CD4-positive, alpha-beta T cell treated with Interleukin-15 for 4 hours (primary cell): Measurements from ENCODE around the gene CCDC134.
"Not testable (repeated sequence)": the region's sequence is repeated elsewhere in the genome, so short reads cannot be mapped to it uniquely, and the experiment has no call there.

Experiments
- DNase-seq: peaks from one replicate; pipeline ENCODE4 v3.0.0-alpha.2; 2020; ENCODE audit warnings: low spot score

The CCDC134 gene

GRCh38 chr22:41844036-41844435 lies 43.6 kb downstream of the CCDC134 start:
- no peak for DNase-seq

GRCh38 chr22:41844513-41844912 lies 44.0 kb downstream of the CCDC134 start:
- DNase-seq, result no peak

GRCh38 chr22:41845380-41846267 lies 45.1 kb downstream of the CCDC134 start:
- no peak for DNase-seq

- DNase-seq, result no peak
Measured at GRCh38 chr22:41846268-41846987, 45.9 kb downstream of the CCDC134 start.

GRCh38 chr22:41847300-41847699 lies 46.8 kb downstream of the CCDC134 start:
- no peak for DNase-seq

- no peak for DNase-seq
Measured at GRCh38 chr22:41848468-41848867, 48.0 kb downstream of the CCDC134 start.

- no peak for DNase-seq
Measured at GRCh38 chr22:41856469-41856868, 56.0 kb downstream of the CCDC134 start.

GRCh38 chr22:41857155-41857859 lies 56.8 kb downstream of the CCDC134 start:
- peak; percentile 84 for DNase-seq

GRCh38 chr22:41857860-41858199 lies 57.4 kb downstream of the CCDC134 start:
- no peak for DNase-seq

- peak; percentile 79 for DNase-seq
Measured at GRCh38 chr22:41862160-41862529, 61.7 kb downstream of the CCDC134 start.

GRCh38 chr22:41862530-41863266 lies 62.2 kb downstream of the CCDC134 start:
- DNase-seq, result no peak

- DNase-seq, result no peak
Measured at GRCh38 chr22:41863472-41863871, 63.0 kb downstream of the CCDC134 start.

- DNase-seq, result no peak
Measured at GRCh38 chr22:41868556-41868955, 68.1 kb downstream of the CCDC134 start.

GRCh38 chr22:41870081-41870480 lies 69.6 kb downstream of the CCDC134 start:
- not testable (repeated sequence) for DNase-seq

GRCh38 chr22:41870786-41871185 lies 70.3 kb downstream of the CCDC134 start:
- no peak for DNase-seq

GRCh38 chr22:41873391-41873790 lies 72.9 kb downstream of the CCDC134 start:
- peak; percentile 47 for DNase-seq

- no peak for DNase-seq
Measured at GRCh38 chr22:41874090-41874489, 73.6 kb downstream of the CCDC134 start.

GRCh38 chr22:41875531-41876270 lies 75.2 kb downstream of the CCDC134 start:
- no peak for DNase-seq
